ENCODE data around the gene FAM221A.
A peak's percentile ranks its signal among the peaks of the same experiment; 100 is the strongest.

Gene FAM221A

GRCh38 chr7:23662124-23662983, 17.6 kb upstream of the FAM221A start:
- WGBS, 2 donors (ENCODE audit: extremely low coverage in 2 of 2, insufficient read length in 2 of 2, insufficient replicate concordance in 1 of 2) = no CpG with 5 or more reads among the region's 8 CpGs
- H3K4ac ChIP-seq (ENCODE audit: low read length) = no peak overlapping the region
- H3K36me3 ChIP-seq (replicated peaks in 1 of 2; ENCODE audit: control insufficient read depth in 2 of 2, insufficient read depth in 2 of 2, low read length in 2 of 2) = no peaks in the 10 kb centered on the region
- H3K79me1 ChIP-seq (ENCODE audit: low read depth, low read length) = no peaks in the 10 kb centered on the region
- no peak overlapping the region for H3K4me3 ChIP-seq (ENCODE audit: low read length in 2 of 2)
- peaks cover 0 to 5% of the 10 kb centered on the region in 2 donors for H3K9me3 ChIP-seq (replicated peaks in 1 of 2; ENCODE audit: control insufficient read depth in 2 of 2, insufficient read depth in 1 of 2, low read depth in 1 of 2, low read length in 2 of 2)
- no peak overlapping the region for H2AK5ac ChIP-seq (ENCODE audit: low read depth, low read length)
- peak overlapping the region; percentile 20 for H2AFZ ChIP-seq (ENCODE audit: low read length)
- no peak for DNase-seq (ENCODE audit: low spot score)
- H3K4me2 ChIP-seq (ENCODE audit: insufficient read depth, low read length, poor library complexity, severe bottlenecking) = no peak overlapping the region
- no peak overlapping the region for H3K9ac ChIP-seq (ENCODE audit: low read depth, low read length, poor library complexity)
- H3K27ac ChIP-seq (replicated peaks; ENCODE audit: low read length) = no peak overlapping the region
- H2BK5ac ChIP-seq (ENCODE audit: low read length) = no peak overlapping the region
- H3K23ac ChIP-seq (ENCODE audit: low read depth, low read length, poor library complexity) = no peak overlapping the region
- H3K14ac ChIP-seq (ENCODE audit: low read length) = no peak overlapping the region
- H3K18ac ChIP-seq (ENCODE audit: low read length) = no peak overlapping the region
- no peaks in the 10 kb centered on the region for H3K27me3 ChIP-seq (ENCODE audit: control insufficient read depth in 3 of 3, insufficient read depth in 3 of 3, low read depth in 1 of 3, low read length in 3 of 3)
- no peak overlapping the region for H4K91ac ChIP-seq (ENCODE audit: low read depth, low read length, poor library complexity)
- no peak overlapping the region for H2BK12ac ChIP-seq (ENCODE audit: low read length)
- no peak overlapping the region for H2BK120ac ChIP-seq (ENCODE audit: low read depth, low read length)
- H3K4me1 ChIP-seq (ENCODE audit: control insufficient read depth in 2 of 2, insufficient read depth in 1 of 2, low read depth in 1 of 2, low read length in 2 of 2) = peaks cover 2% of the 10 kb centered on the region in 2 donors
- H2BK15ac ChIP-seq (ENCODE audit: low read length) = no peak overlapping the region
- H4K8ac ChIP-seq (ENCODE audit: low read depth, low read length) = no peak overlapping the region

- Histone ChIP-seq H2BK15ac (ENCODE audit: low read length) (no peak overlapping the region), H2AK5ac (ENCODE audit: low read depth, low read length) (no peak overlapping the region)
These were observed 17.1 kb upstream of the FAM221A start for GRCh38 chr7:23662984-23663313.

GRCh38 chr7:23664122-23664521, 15.9 kb upstream of the FAM221A start:
- Histone ChIP-seq H3K27me3 (ENCODE audit: control insufficient read depth in 3 of 3, insufficient read depth in 3 of 3, low read depth in 1 of 3, low read length in 3 of 3) (no peaks in the 10 kb centered on the region), H3K4me3 (ENCODE audit: low read length in 2 of 2) (no peak overlapping the region), H3K4ac (ENCODE audit: low read length) (no peak overlapping the region), H3K27ac (replicated peaks; ENCODE audit: low read length) (no peak overlapping the region), H2BK5ac (ENCODE audit: low read length) (no peak overlapping the region), H2BK15ac (ENCODE audit: low read length) (no peak overlapping the region), H3K36me3 (replicated peaks in 1 of 2; ENCODE audit: control insufficient read depth in 2 of 2, insufficient read depth in 2 of 2, low read length in 2 of 2) (no peaks in the 10 kb centered on the region), H2AFZ (ENCODE audit: low read length) (no peak overlapping the region), H4K8ac (ENCODE audit: low read depth, low read length) (no peak overlapping the region), H2AK5ac (ENCODE audit: low read depth, low read length) (no peak overlapping the region), H3K9me3 (replicated peaks in 1 of 2; ENCODE audit: control insufficient read depth in 2 of 2, insufficient read depth in 1 of 2, low read depth in 1 of 2, low read length in 2 of 2) (no peaks in the 10 kb centered on the region), H3K79me1 (ENCODE audit: low read depth, low read length) (no peaks in the 10 kb centered on the region), H3K23ac (ENCODE audit: low read depth, low read length, poor library complexity) (no peak overlapping the region), H2BK12ac (ENCODE audit: low read length) (no peak overlapping the region), H3K9ac (ENCODE audit: low read depth, low read length, poor library complexity) (no peak overlapping the region), H3K14ac (ENCODE audit: low read length) (no peak overlapping the region), H3K18ac (ENCODE audit: low read length) (no peak overlapping the region), H2BK120ac (ENCODE audit: low read depth, low read length) (no peak overlapping the region), H4K91ac (ENCODE audit: low read depth, low read length, poor library complexity) (no peak overlapping the region), H3K4me2 (ENCODE audit: insufficient read depth, low read length, poor library complexity, severe bottlenecking) (no peak overlapping the region), H3K4me1 (ENCODE audit: control insufficient read depth in 2 of 2, insufficient read depth in 1 of 2, low read depth in 1 of 2, low read length in 2 of 2) (peaks cover 2% of the 10 kb centered on the region in 2 donors)
- no peak for DNase-seq (ENCODE audit: low spot score)

More at GRCh38 chr7:23662984-23663313, 17.1 kb upstream of the FAM221A start:
- no CpG with 5 or more reads among the region's 2 CpGs for WGBS, 2 donors (ENCODE audit: extremely low coverage in 2 of 2, insufficient read length in 2 of 2, insufficient replicate concordance in 1 of 2)
- H3K4me1 ChIP-seq (ENCODE audit: control insufficient read depth in 2 of 2, insufficient read depth in 1 of 2, low read depth in 1 of 2, low read length in 2 of 2) = peaks cover 2% of the 10 kb centered on the region in 2 donors
- no peak overlapping the region for H3K4ac ChIP-seq (ENCODE audit: low read length)
- H3K4me3 ChIP-seq (ENCODE audit: low read length in 2 of 2) = no peak overlapping the region
- DNase-seq (ENCODE audit: low spot score) = no peak
- H3K9me3 ChIP-seq (replicated peaks in 1 of 2; ENCODE audit: control insufficient read depth in 2 of 2, insufficient read depth in 1 of 2, low read depth in 1 of 2, low read length in 2 of 2) = peaks cover 0 to 5% of the 10 kb centered on the region in 2 donors
- H4K91ac ChIP-seq (ENCODE audit: low read depth, low read length, poor library complexity) = no peak overlapping the region
- no peak overlapping the region for H3K4me2 ChIP-seq (ENCODE audit: insufficient read depth, low read length, poor library complexity, severe bottlenecking)
- H2BK12ac ChIP-seq (ENCODE audit: low read length) = no peak overlapping the region
- H3K18ac ChIP-seq (ENCODE audit: low read length) = no peak overlapping the region
- no peak overlapping the region for H3K9ac ChIP-seq (ENCODE audit: low read depth, low read length, poor library complexity)
- H3K23ac ChIP-seq (ENCODE audit: low read depth, low read length, poor library complexity) = no peak overlapping the region
- no peak overlapping the region for H3K27ac ChIP-seq (replicated peaks; ENCODE audit: low read length)
- no peaks in the 10 kb centered on the region for H3K79me1 ChIP-seq (ENCODE audit: low read depth, low read length)
- H2BK5ac ChIP-seq (ENCODE audit: low read length) = no peak overlapping the region
- no peaks in the 10 kb centered on the region for H3K27me3 ChIP-seq (ENCODE audit: control insufficient read depth in 3 of 3, insufficient read depth in 3 of 3, low read depth in 1 of 3, low read length in 3 of 3)
- H2AFZ ChIP-seq (ENCODE audit: low read length) = peak overlapping the region; percentile 20
- H2BK120ac ChIP-seq (ENCODE audit: low read depth, low read length) = no peak overlapping the region
- no peaks in the 10 kb centered on the region for H3K36me3 ChIP-seq (replicated peaks in 1 of 2; ENCODE audit: control insufficient read depth in 2 of 2, insufficient read depth in 2 of 2, low read length in 2 of 2)
- H3K14ac ChIP-seq (ENCODE audit: low read length) = no peak overlapping the region
- H4K8ac ChIP-seq (ENCODE audit: low read depth, low read length) = no peak overlapping the region

GRCh38 chr7:23672033-23672432, 8.0 kb upstream of the FAM221A start:
- no peak overlapping the region for H4K91ac ChIP-seq (ENCODE audit: low read depth, low read length, poor library complexity)
- H2BK15ac ChIP-seq (ENCODE audit: low read length) = no peak overlapping the region
- no CpG with 5 or more reads among the region's 3 CpGs for WGBS, 2 donors (ENCODE audit: extremely low coverage in 2 of 2, insufficient read length in 2 of 2, insufficient replicate concordance in 1 of 2)
- no peak overlapping the region for H3K23ac ChIP-seq (ENCODE audit: low read depth, low read length, poor library complexity)
- no peak overlapping the region for H4K8ac ChIP-seq (ENCODE audit: low read depth, low read length)
- H3K4ac ChIP-seq (ENCODE audit: low read length) = no peak overlapping the region
- no peak overlapping the region for H3K4me2 ChIP-seq (ENCODE audit: insufficient read depth, low read length, poor library complexity, severe bottlenecking)
- H2AFZ ChIP-seq (ENCODE audit: low read length) = no peak overlapping the region
- H2AK5ac ChIP-seq (ENCODE audit: low read depth, low read length) = no peak overlapping the region
- no peaks in the 10 kb centered on the region for H3K36me3 ChIP-seq (replicated peaks in 1 of 2; ENCODE audit: control insufficient read depth in 2 of 2, insufficient read depth in 2 of 2, low read length in 2 of 2)
- H3K27me3 ChIP-seq (ENCODE audit: control insufficient read depth in 3 of 3, insufficient read depth in 3 of 3, low read depth in 1 of 3, low read length in 3 of 3) = no peaks in the 10 kb centered on the region
- no peak for DNase-seq (ENCODE audit: low spot score)
- H3K9ac ChIP-seq (ENCODE audit: low read depth, low read length, poor library complexity) = no peak overlapping the region
- H3K9me3 ChIP-seq (replicated peaks in 1 of 2; ENCODE audit: control insufficient read depth in 2 of 2, insufficient read depth in 1 of 2, low read depth in 1 of 2, low read length in 2 of 2) = peaks cover 0 to 4% of the 10 kb centered on the region in 2 donors
- no peak overlapping the region for H2BK12ac ChIP-seq (ENCODE audit: low read length)
- no peak overlapping the region for H3K18ac ChIP-seq (ENCODE audit: low read length)
- no peak overlapping the region for H3K14ac ChIP-seq (ENCODE audit: low read length)
- H3K79me1 ChIP-seq (ENCODE audit: low read depth, low read length) = no peaks in the 10 kb centered on the region
- no peak overlapping the region for H2BK120ac ChIP-seq (ENCODE audit: low read depth, low read length)
- H3K27ac ChIP-seq (replicated peaks; ENCODE audit: low read length) = no peak overlapping the region
- no peak overlapping the region for H2BK5ac ChIP-seq (ENCODE audit: low read length)
- H3K4me1 ChIP-seq (ENCODE audit: control insufficient read depth in 2 of 2, insufficient read depth in 1 of 2, low read depth in 1 of 2, low read length in 2 of 2) = no peaks in the 10 kb centered on the region
- H3K4me3 ChIP-seq (ENCODE audit: low read length in 2 of 2) = no peak overlapping the region
